ENCODE results near the gene ATP8A1.
"Not testable (repeated sequence)": the region's sequence is repeated elsewhere in the genome, so short reads cannot be mapped to it uniquely, and the experiment has no call there.

Gene ATP8A1

DNA sequence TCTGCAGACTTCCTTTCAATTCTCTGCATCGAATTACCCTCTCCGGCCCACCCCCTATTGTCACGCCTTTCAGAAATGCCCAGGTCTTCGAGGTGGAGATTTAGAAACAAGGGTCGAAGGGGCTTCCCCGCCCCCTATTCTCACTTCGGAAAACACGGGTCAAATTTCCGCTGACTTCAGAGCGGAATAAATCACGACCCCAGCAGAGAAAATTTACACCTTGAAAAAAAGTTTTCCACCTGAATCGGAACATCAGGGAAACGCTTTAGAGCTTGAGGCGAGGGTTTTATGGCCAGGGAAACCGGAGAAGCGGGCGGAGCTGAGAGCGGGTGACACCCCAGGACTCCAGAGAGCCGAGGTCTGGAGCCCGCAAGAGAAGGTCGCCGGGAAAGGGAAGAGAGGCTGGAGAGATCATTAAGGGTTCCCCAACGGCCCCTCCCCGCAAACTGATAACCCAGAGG, 258.0 kb downstream of the ATP8A1 start:
- no peaks in the 10 kb centered on the region for H3K9me3 Mint-ChIP-seq
- no peaks in the 10 kb centered on the region for H3K36me3 Mint-ChIP-seq (ENCODE audit: low read depth)
- no peak overlapping the region for H3K27ac Mint-ChIP-seq
- H3K4me1 Mint-ChIP-seq (ENCODE audit: low read depth) = peaks cover 33% of the 10 kb centered on the region
- H3K4me3 Mint-ChIP-seq = peak overlapping the region; percentile 74
- peaks cover 70% of the 10 kb centered on the region for H3K27me3 Mint-ChIP-seq

- Mint-ChIP-seq H3K9me3 (no peaks in the 10 kb centered on the region), H3K27me3 (peaks cover 71% of the 10 kb centered on the region), H3K36me3 (ENCODE audit: low read depth) (no peaks in the 10 kb centered on the region)
These were observed 258.6 kb downstream of the ATP8A1 start for GRCh38 chr4:42398171-42398870.

GRCh38 chr4:42397635-42398170, 259.2 kb downstream of the ATP8A1 start:
- peaks cover 73% of the 10 kb centered on the region for H3K27me3 Mint-ChIP-seq
- H3K9me3 Mint-ChIP-seq = no peaks in the 10 kb centered on the region
- no peaks in the 10 kb centered on the region for H3K36me3 Mint-ChIP-seq (ENCODE audit: low read depth)
- no peak overlapping the region for H3K27ac Mint-ChIP-seq
- H3K4me1 Mint-ChIP-seq (ENCODE audit: low read depth) = peaks cover 33% of the 10 kb centered on the region
- peak overlapping the region; percentile 74 for H3K4me3 Mint-ChIP-seq

More at GRCh38 chr4:42398171-42398870, 258.6 kb downstream of the ATP8A1 start:
- Mint-ChIP-seq H3K4me3 (peak overlapping the region; percentile 74), H3K4me1 (ENCODE audit: low read depth) (peaks cover 33% of the 10 kb centered on the region), H3K27ac (no peak overlapping the region)

DNA sequence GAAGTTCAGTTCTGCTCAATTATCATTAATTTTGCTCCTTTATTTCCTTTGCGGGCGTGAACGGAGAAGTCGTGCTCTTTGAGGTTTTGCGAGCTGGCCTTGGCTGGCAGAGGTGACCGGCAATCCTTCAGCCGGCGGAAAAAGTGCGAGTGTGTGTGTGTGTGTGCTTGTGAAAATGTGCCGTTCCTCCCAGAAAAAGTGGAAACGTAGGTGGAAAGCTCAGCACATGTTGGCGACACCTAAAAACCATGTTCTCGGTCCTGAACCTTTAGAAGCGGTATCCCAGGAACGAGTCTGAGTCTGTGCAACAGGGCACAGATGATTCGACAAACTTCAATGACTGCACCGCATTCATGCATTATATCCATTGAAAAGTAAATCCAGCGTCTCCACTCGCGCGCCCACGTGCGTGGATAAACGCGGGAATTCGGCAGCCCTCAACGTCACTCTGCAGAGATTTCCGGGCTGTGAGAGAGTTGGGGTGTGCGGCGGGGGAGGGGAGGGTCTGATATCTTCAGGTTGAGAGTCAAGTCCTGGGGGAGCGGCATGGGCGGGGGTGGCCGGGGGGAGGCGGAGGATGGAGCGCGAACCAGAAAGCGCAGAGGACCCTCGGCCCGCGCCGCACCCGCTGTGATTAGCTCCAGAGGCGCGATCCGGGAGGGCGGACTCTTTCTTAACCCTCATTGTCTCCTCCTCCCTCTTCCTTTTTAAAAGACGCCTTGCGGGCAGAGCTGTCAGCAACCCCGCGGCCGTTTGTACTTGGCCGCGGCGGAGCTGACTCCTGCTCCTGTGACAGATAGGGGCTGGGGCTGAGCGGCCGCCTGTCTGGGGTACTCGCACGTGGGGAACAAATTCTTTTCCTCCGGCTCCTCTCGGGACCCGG, 259.9 kb downstream of the ATP8A1 start, which contains the start of gene SHISA3:
SHISA3 (plus strand) TSS at position 737 of the 883 bp plus-strand sequence. CDS start 569 bp downstream, outside the sequence.
- no peaks in the 10 kb centered on the region for H3K9me3 Mint-ChIP-seq
- peak within 1 kb of the TSS; percentile 11 for H3K27ac Mint-ChIP-seq
- H3K36me3 Mint-ChIP-seq (ENCODE audit: low read depth) = no peaks in the 10 kb centered on the region
- peaks cover 73% of the 10 kb centered on the region for H3K27me3 Mint-ChIP-seq
- peaks cover 33% of the 10 kb centered on the region for H3K4me1 Mint-ChIP-seq (ENCODE audit: low read depth)
- peak within 1 kb of the TSS; percentile 74 for H3K4me3 Mint-ChIP-seq

- peak overlapping the region; percentile 74 for H3K4me3 Mint-ChIP-seq
- no peaks in the 10 kb centered on the region for H3K9me3 Mint-ChIP-seq
- H3K4me1 Mint-ChIP-seq (ENCODE audit: low read depth) = peaks cover 33% of the 10 kb centered on the region
- no peaks in the 10 kb centered on the region for H3K36me3 Mint-ChIP-seq (ENCODE audit: low read depth)
- peaks cover 70% of the 10 kb centered on the region for H3K27me3 Mint-ChIP-seq
- peak overlapping the region; percentile 11 for H3K27ac Mint-ChIP-seq
These were observed 260.5 kb downstream of the ATP8A1 start for GRCh38 chr4:42396361-42396751.

GRCh38 chr4:42395595-42395994, 261.3 kb downstream of the ATP8A1 start:
- Mint-ChIP-seq H3K27ac (no peak overlapping the region), H3K4me1 (ENCODE audit: low read depth) (peaks cover 33% of the 10 kb centered on the region), H3K36me3 (ENCODE audit: low read depth) (no peaks in the 10 kb centered on the region), H3K4me3 (no peak overlapping the region), H3K27me3 (peaks cover 63% of the 10 kb centered on the region), H3K9me3 (no peaks in the 10 kb centered on the region)

DNA sequence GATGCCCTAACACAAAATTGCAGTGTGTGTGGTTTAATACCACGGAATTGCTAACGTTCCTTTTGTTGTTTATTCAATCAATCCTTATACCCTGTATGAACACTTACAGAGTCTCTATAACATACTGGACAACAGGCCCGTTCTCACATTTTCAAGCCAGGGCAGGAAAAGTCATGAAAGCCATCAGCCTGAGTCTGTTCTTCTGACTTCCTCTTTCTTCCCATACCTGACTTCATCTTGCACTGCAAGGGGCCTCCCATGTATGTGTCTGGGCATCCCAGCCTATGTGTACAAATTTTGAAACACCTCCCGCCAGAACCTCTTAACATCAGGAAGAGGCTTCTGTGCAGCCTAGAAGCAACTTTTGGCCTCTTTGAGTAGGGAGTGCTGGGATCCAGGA, 264.5 kb downstream of the ATP8A1 start:
- H3K27ac Mint-ChIP-seq = no peak overlapping the region
- peaks cover 36% of the 10 kb centered on the region for H3K27me3 Mint-ChIP-seq
- peaks cover 12% of the 10 kb centered on the region for H3K4me1 Mint-ChIP-seq (ENCODE audit: low read depth)
- H3K9me3 Mint-ChIP-seq = no peaks in the 10 kb centered on the region
- H3K4me3 Mint-ChIP-seq = no peak overlapping the region
- no peaks in the 10 kb centered on the region for H3K36me3 Mint-ChIP-seq (ENCODE audit: low read depth)

DNA sequence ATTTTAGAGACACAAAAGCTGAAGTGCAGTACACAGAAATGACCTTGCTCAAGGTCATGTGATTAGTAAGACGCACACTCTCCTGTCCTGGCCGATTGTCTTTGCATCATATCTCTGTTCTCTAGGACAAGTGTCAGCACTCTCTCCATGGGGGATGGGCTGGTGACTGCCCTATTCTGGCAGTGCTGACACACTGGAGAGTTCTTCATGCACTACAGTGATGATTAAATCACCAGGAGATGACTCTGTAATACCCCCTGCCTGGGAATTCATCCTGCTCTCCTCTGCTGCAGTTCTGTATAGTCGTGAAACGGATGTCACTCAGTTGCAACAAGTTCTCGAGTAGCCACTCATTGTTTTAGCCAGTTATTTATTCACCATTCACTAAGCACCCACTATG, 264.9 kb downstream of the ATP8A1 start:
- Mint-ChIP-seq H3K27ac (no peak overlapping the region), H3K4me1 (ENCODE audit: low read depth) (peaks cover 8% of the 10 kb centered on the region), H3K4me3 (no peak overlapping the region), H3K36me3 (ENCODE audit: low read depth) (no peaks in the 10 kb centered on the region), H3K9me3 (no peaks in the 10 kb centered on the region), H3K27me3 (peaks cover 32% of the 10 kb centered on the region)

DNA sequence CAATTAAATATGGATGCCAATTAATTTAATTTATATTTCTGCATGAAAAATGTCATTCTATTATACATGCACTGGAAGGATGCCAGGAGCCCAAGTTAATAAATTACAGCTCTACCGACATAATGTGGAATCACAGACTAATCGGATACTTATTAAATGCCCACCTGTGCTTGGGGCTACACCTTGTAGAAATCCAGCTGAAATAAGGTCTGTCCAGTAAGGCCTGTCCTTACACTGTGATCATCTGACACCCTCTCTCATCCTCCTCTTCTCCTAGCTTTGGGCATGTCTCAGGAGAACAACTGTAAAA, 265.6 kb downstream of the ATP8A1 start:
- Mint-ChIP-seq H3K9me3 (no peaks in the 10 kb centered on the region), H3K36me3 (ENCODE audit: low read depth) (no peaks in the 10 kb centered on the region), H3K4me1 (ENCODE audit: low read depth) (peaks cover 2% of the 10 kb centered on the region), H3K4me3 (no peak overlapping the region), H3K27me3 (peaks cover 25% of the 10 kb centered on the region), H3K27ac (no peak overlapping the region)

DNA sequence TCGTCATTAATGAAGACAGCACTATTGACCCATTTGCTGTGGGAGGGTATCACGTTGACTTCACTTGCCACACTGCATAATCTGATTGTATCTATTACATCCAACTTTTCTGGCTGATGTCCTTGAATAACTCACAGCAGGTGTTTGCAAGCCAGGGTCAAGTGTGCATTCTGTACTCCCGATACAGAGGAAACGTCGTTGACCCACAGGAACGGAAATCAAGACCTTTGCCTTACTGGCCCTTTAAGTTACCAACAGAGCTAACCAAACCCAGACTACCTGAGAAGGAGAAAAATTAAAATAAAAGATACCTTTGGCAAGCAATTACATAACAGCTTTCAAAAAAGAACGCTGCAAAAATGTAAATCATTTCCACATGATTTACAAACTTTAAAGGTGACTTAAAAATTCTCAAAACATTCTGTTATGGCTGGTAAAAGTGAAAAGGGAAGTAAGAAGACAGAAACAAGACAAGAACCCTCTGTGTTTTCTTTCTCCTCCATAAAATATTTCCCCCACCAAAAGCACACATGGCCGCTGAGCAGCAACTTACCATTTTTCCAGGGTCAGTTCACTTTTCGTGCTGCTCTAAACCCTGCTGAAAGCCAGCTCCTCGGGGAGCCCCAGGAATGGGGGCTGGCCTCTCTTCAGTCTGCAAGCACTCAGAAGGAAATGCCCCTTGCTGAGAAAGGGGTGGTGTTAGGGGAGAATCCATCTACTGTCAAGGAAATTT, 266.1 kb downstream of the ATP8A1 start:
- H3K4me1 Mint-ChIP-seq (ENCODE audit: low read depth) = no peaks in the 10 kb centered on the region
- no peak overlapping the region for H3K27ac Mint-ChIP-seq
- no peaks in the 10 kb centered on the region for H3K9me3 Mint-ChIP-seq
- no peak overlapping the region for H3K4me3 Mint-ChIP-seq
- H3K36me3 Mint-ChIP-seq (ENCODE audit: low read depth) = no peaks in the 10 kb centered on the region
- peaks cover 21% of the 10 kb centered on the region for H3K27me3 Mint-ChIP-seq

GRCh38 chr4:42385516-42385915, 271.4 kb downstream of the ATP8A1 start:
- no peaks in the 10 kb centered on the region for H3K9me3 Mint-ChIP-seq
- no peaks in the 10 kb centered on the region for H3K36me3 Mint-ChIP-seq (ENCODE audit: low read depth)
- no peaks in the 10 kb centered on the region for H3K4me1 Mint-ChIP-seq (ENCODE audit: low read depth)
- H3K27me3 Mint-ChIP-seq = peaks cover 14% of the 10 kb centered on the region
- no peak overlapping the region for H3K4me3 Mint-ChIP-seq
- H3K27ac Mint-ChIP-seq = no peak overlapping the region

DNA sequence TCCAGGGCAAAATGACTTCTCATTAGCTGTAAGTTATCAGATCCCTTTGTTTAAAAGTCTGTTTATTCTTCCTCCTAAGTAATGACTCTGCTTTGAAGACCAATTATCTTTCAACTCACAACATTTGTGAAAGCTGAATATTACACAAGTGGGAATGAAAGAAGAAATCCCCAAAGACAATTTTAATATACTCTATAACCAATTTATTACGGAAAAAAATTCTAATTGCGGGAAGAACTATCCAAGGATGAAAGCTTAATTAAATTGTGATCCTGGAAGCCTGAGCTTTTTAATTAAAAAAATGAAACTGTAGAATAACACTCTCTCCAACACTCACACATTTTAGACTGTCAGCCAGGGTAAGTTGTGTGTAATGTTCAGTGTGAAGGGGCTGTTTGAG, 275.2 kb downstream of the ATP8A1 start:
- Mint-ChIP-seq H3K27me3 (peaks cover 28% of the 10 kb centered on the region), H3K36me3 (ENCODE audit: low read depth) (no peaks in the 10 kb centered on the region)

DNA sequence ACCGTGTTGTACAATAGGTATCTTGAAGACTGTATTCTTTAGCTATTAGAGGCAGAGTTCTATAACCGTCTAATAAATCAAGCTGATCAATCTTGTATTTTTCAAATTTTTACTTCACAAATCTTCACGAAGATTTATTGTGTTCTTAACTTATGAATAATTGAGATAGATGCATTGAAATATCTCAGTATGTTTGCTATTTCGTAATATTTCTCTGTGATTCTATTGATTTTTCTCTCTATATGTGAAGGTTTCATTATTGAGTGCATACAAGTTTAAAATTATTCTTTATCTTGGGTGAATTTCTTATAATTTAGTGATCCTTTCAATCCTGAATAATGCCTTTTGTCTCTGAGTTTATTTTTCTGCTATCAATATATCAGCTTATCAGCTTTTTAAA, 279.4 kb downstream of the ATP8A1 start:
- Mint-ChIP-seq H3K4me3 (no peak overlapping the region), H3K27ac (no peak overlapping the region), H3K9me3 (peaks cover 5% of the 10 kb centered on the region), H3K4me1 (ENCODE audit: low read depth) (no peaks in the 10 kb centered on the region), H3K36me3 (ENCODE audit: low read depth) (no peaks in the 10 kb centered on the region), H3K27me3 (peaks cover 41% of the 10 kb centered on the region)

More for the DNA sequence above, 275.2 kb downstream of the ATP8A1 start:
- no peaks in the 10 kb centered on the region for H3K4me1 Mint-ChIP-seq (ENCODE audit: low read depth)
- H3K4me3 Mint-ChIP-seq = no peak overlapping the region
- H3K27ac Mint-ChIP-seq = no peak overlapping the region
- no peaks in the 10 kb centered on the region for H3K9me3 Mint-ChIP-seq

DNA sequence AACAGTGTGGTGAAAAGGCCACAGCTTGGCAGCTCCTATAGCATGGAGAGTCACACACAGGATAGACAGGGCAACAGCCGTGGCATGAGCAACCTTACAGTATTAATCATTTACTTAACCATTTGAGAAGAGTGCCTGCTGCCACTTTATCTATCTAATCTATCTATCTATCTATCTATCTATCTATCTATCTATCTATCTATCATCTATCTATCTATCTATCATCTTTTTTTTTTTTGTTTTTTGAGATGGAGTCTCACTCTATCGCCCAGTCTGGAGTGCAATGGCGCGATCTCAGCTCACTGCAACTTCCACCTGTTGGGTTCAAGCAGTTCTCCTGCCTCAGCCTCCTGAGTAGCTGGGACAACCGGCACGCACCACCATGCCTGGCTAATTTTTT, 284.6 kb downstream of the ATP8A1 start:
- not testable (repeated sequence) for H3K27ac Mint-ChIP-seq; H3K9me3 Mint-ChIP-seq; H3K4me3 Mint-ChIP-seq; H3K36me3 Mint-ChIP-seq (ENCODE audit: low read depth); H3K4me1 Mint-ChIP-seq (ENCODE audit: low read depth)
- H3K27me3 Mint-ChIP-seq = peaks cover 20% of the 10 kb centered on the region

Data from stimulated activated naive CD8-positive, alpha-beta T cell treated with anti-CD3 and anti-CD28 coated beads, Interleukin-15, Interleukin-2, amounts not matched to agents 100 ng/mL and 50 ng/mL, for 24 hours (primary cell).